GM23248 (cell line): ENCODE measurements around the gene ATL1.

Experiments used
- EZH2 ChIP-seq: fragments of 200-600 bp; sonication (generic); IDR thresholded peaks from 2 replicates; pipeline ENCODE4 v1.6.1; 2018; ENCODE audit warnings: antibody characterized with exemption, mild to moderate bottlenecking; ENCODE audit not compliant: insufficient read depth, poor library complexity, severe bottlenecking
- EZH2phosphoT487 ChIP-seq: fragments of 200-600 bp; sonication (generic); IDR thresholded peaks from 2 replicates; pipeline ENCODE4 v1.6.1; 2018; ENCODE audit warnings: antibody characterized with exemption, moderate library complexity, mild to moderate bottlenecking, low read depth; ENCODE audit not compliant: insufficient read depth

DNA sequence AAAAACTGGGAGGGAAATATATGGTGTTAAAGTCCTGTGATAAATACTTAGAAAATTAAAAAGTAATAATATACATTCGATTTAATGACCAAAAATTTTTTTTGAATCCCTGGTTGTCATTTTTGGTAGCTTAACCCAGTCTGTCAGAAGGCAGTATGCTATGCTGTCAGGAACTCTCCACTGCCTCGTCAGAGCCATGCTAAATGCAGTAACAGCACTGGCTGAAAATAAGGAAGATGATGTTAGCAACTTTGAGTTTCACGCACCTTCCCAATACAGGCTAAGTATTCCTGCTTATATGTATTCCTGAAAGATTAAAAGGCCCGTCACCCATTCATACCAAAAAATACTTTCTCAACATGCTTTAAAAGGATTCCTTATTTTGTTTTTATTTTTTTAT lies 74.0 kb downstream of the ATL1 start:
- no peak for TF ChIP-seq EZH2
- no peak for TF ChIP-seq EZH2phosphoT487
